Ovary (tissue), 9 donors: Measurements from ENCODE around the gene KLK6. TPM values are rescaled to one million over a fixed set of nuclear protein-coding genes. Genes with fewer than 3 reads are reported as not detected.

Experiments used
- DNase-seq, 5 donors: peaks; one replicate each; pipeline ENCODE4 v3.0.0-alpha.2; 2019 to 2020
- H3K27ac ChIP-seq, 2 donors: fragments of 200-600 bp; one replicate each; pipeline versions ENCODE4 v1.5.1 to v1.8.0; 2019 to 2022
- H3K27me3 ChIP-seq: fragments of 200-600 bp; one replicate; pipeline ENCODE4 v1.8.0; 2022
- H3K36me3 ChIP-seq: fragments of 200-600 bp; sonication (generic); one replicate; pipeline ENCODE4 v1.5.1; 2019
- H3K4me1 ChIP-seq: one replicate; pipeline ENCODE4 v1.8.1; 2013; ENCODE audit warnings: mild to moderate bottlenecking, moderate library complexity; ENCODE audit not compliant: insufficient read depth
- H3K4me3 ChIP-seq: fragments of 200-600 bp; sonication (generic); one replicate; pipeline ENCODE4 v1.5.1; 2017
- H3K9me3 ChIP-seq, 2 donors: fragments of 200-600 bp in 1 of 2; sonication (generic) in 1 of 2; one replicate each; pipeline versions ENCODE4 v1.5.1 to v1.8.1; 2013 to 2019; ENCODE audit warnings: mild to moderate bottlenecking in 1 of 2, moderate library complexity in 1 of 2
- EP300 ChIP-seq: sonication (generic); formaldehyde crosslinking; IDR thresholded peaks from one replicate; pipeline ENCODE4 v1.6.1; 2017; ENCODE audit warnings: antibody characterized with exemption
- POLR2A ChIP-seq: fragments of 450-650 bp; IDR thresholded peaks from one replicate; pipeline ENCODE4 v1.6.1; 2017; ENCODE audit warnings: antibody characterized with exemption, mild to moderate bottlenecking, moderate library complexity
- WGBS, 3 donors: extraction: QIAGEN DNeasy Blood & Tissue Kit in 1 of 3; methylation state at CpG; one replicate each; pipeline versions ENCODE4 v1.1.5 to v1.1.7; 2013 to 2017; 5-methylcytosine and 5-hydroxymethylcytosine counted together
- intact Hi-C, 4 donors: fragments of 100-400 bp; cut with DNase I; formaldehyde crosslinking; loops; one replicate each; pipeline versions ENCODE4 v1.11.0 to v1.15.1; 2022 to 2023
- polyA plus RNA-seq, 2 donors: library from polyadenylated mRNA; stranded (reverse); fragments of 200-250 nt in 1 of 2; fragments of 350-450 nt in 1 of 2; fragmentation: Illumina TruSeq in 1 of 2; extraction: RNeasy Lipid Tissue Mini Kit (QIAGEN cat#74804) in 1 of 2; gene quantifications; one replicate each; pipeline ENCODE4 v1.2.3, GENCODE V29; 2013 to 2014
- total RNA-seq, 7 donors: library from RNA; depleted of rRNA in 2 of 7; stranded (reverse); fragments of >200 nt in 2 of 7; fragmentation: NEBNext Ultra II Directional in 3 of 7; extraction: Animal tissue kit (Norgen Biotek cat#: 25700) in 3 of 7; gene quantifications; one replicate each; pipeline versions ENCODE4 v1.1.0 to v1.2.4, GENCODE V29; 2016 to 2023
- TF ChIP-seq, protein P1 (sequence below), 3 donors: fragments of 450-650 bp in 2 of 3; fragments of 200-600 bp in 1 of 3; IDR thresholded peaks; one replicate each; pipeline versions ENCODE4 v1.5.1 to v1.8.0; 2016 to 2022; ENCODE audit warnings: antibody characterized with exemption in 3 of 3, mild to moderate bottlenecking in 1 of 3
- donor health status: DM: no; HTN: no; CAD: no; lungs with moderate emphysema.
- donor health status: DM: no; HTN: no; CAD: no.
- donor health status: Bipolar disorder and iron deficiency.
- donor health status: DM: yes; HTN: yes; CAD: no.
- donor health status: DM: no; HTN: no; CAD: no.
- donor health status: DM: yes; HTN: yes; CAD: no.

KLK6 gene
- total and polyA plus RNA-seq, 9 donors, result 0.07 to 21.7 (median 1.9) TPM; not detected in 3

DNA sequence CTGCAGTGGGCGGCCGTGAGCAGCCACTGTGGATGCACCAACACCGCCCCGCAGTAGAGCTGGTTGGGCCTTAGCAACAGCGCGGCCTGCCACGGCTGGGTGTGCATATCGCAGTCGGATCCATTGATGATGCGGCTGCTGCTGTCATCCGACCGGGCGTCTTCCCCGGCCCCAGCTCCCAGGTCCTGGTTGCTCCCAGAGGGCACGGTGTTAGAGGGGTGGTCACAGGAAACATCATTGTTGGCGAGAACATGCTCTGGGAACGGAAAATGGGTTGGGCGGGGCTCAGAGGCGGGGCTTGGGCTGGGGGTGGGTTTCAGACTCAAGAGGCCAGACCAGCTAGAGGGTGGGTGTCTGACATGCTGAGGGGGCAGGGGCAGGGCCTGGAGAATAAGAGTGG is 19.5 kb downstream of the KLK6 start:
- Histone ChIP-seq H3K4me1 (no peaks in the 10 kb centered on the region), H3K36me3 (no peaks in the 10 kb centered on the region), H3K9me3 (no peaks in the 10 kb centered on the region), H3K27ac (no peak overlapping the region), H3K4me3 (no peak overlapping the region), H3K27me3 (no peaks in the 10 kb centered on the region)
- DNase-seq, result no peak
- TF ChIP-seq, protein P1, sequence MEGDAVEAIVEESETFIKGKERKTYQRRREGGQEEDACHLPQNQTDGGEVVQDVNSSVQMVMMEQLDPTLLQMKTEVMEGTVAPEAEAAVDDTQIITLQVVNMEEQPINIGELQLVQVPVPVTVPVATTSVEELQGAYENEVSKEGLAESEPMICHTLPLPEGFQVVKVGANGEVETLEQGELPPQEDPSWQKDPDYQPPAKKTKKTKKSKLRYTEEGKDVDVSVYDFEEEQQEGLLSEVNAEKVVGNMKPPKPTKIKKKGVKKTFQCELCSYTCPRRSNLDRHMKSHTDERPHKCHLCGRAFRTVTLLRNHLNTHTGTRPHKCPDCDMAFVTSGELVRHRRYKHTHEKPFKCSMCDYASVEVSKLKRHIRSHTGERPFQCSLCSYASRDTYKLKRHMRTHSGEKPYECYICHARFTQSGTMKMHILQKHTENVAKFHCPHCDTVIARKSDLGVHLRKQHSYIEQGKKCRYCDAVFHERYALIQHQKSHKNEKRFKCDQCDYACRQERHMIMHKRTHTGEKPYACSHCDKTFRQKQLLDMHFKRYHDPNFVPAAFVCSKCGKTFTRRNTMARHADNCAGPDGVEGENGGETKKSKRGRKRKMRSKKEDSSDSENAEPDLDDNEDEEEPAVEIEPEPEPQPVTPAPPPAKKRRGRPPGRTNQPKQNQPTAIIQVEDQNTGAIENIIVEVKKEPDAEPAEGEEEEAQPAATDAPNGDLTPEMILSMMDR (IDR thresholded peaks at IDR 0.05), result no peak
- TF ChIP-seq POLR2A (no peak), EP300 (no peak)
- intact Hi-C loops, result no loop called here
- WGBS, 3 donors, result 34 to 70% (median 49%) methylated on average over 19 of the region's 19 CpGs

DNA sequence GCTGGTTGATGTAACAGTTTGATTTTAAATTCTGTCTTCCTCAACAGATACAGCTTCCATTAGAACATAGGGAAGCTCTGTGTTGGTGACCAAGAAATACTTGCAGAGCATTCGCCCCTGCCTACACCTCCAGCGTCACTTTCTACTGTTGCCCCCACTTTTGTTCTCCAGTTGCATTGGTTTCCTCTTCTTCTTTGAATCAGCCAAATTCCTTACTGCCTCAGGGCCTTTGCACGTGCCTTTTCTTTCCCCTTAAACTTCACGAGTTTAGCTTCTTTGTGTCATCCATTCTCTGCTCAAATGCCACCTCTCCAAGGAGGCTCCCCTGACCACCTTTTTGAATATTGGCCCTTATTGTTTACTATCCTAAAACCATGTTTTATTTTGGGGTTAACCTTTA is 22.3 kb downstream of the KLK6 start:
- no peaks in the 10 kb centered on the region for H3K9me3 ChIP-seq
- intact Hi-C loops, result no loop called here
- TF ChIP-seq, protein P1 (IDR thresholded peaks at IDR 0.05), result no peak
- TF ChIP-seq EP300, result no peak
- no peak for TF ChIP-seq POLR2A
- no peaks in the 10 kb centered on the region for H3K27me3 ChIP-seq
- H3K36me3 ChIP-seq, result no peaks in the 10 kb centered on the region
- no peak for DNase-seq
- H3K4me1 ChIP-seq, result no peaks in the 10 kb centered on the region
- H3K27ac ChIP-seq, result no peak overlapping the region
- no peak overlapping the region for H3K4me3 ChIP-seq
- WGBS, 3 donors, result 72 to 84% (median 79%) methylated on average over 4 of the region's 4 CpGs

DNA sequence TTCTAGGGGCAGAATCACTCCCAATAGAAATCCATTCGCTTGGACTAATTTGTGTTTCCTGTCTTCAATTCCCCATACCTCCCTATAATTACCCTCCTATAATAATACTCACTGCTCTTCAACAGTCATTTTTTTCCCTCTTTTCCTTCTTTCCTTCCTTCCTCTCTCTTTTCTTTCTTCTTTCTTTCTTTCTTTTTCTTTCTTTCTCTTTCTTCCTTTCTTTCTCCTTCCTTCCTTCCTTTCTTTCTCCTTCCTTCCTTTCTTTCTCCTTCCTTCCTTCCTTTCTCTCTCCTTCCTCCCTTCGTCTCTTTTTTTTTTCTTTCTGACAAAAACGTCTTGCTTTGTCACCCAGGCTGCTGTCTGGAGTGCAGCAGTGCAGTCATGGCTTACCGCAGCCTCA is 24.6 kb downstream of the KLK6 start:
- H3K36me3 ChIP-seq, result no peaks in the 10 kb centered on the region
- intact Hi-C loops, result no loop called here
- 65 to 73% (median 66%) methylated on average over 4 of the region's 4 CpGs for WGBS, 3 donors
- TF ChIP-seq, protein P1 (IDR thresholded peaks at IDR 0.05), result no peak
- TF ChIP-seq POLR2A (no peak), EP300 (no peak)
- no peaks in the 10 kb centered on the region for H3K4me1 ChIP-seq
- H3K27ac ChIP-seq, result no peak overlapping the region
- no peak for DNase-seq
- no peak overlapping the region for H3K4me3 ChIP-seq
- no peaks in the 10 kb centered on the region for H3K27me3 ChIP-seq
- H3K9me3 ChIP-seq, result no peaks in the 10 kb centered on the region

DNA sequence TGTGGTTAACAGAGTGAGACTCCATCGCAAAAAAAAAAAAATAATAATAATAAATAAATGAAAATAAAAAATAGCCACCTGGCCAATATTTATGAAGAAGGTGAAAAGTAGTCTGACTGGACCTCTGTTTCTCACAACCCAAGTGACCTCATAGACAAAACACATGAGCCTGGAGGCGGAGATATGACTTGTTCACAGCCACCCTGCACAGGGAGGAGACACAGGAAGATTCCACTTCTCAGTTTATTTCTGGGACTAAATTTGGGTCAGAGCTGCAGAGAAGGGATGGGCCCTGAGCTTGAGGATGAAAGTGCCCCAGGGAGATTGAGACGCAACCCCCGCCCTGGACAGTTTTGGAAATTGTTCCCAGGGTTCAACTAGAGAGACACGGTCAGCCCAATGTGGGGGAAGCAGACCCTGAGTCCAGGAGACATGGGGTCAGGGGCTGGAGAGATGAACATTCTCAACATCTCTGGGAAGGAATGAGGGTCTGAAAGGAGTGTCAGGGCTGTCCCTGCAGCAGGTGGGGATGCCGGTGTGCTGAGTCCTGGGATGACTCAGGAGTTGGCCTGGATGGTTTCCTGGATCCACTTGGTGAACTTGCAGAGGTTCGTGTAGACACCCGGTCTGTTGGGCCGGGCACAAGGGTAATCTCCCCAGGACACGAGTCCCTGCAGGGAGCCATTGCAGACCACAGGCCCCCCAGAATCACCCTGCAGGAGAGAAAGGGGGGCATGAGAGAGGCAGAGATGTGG is 26.1 kb downstream of the KLK6 start:
- DNase-seq, result no peak
- H3K4me3 ChIP-seq, result no peak overlapping the region
- H3K27me3 ChIP-seq, result no peaks in the 10 kb centered on the region
- TF ChIP-seq, protein P1 (IDR thresholded peaks at IDR 0.05), result no peak
- TF ChIP-seq POLR2A, result no peak
- TF ChIP-seq EP300, result no peak
- no peak overlapping the region for H3K27ac ChIP-seq
- H3K36me3 ChIP-seq, result no peaks in the 10 kb centered on the region
- H3K4me1 ChIP-seq, result no peaks in the 10 kb centered on the region
- 76 to 83% (median 77%) methylated on average over 10 of the region's 10 CpGs for WGBS, 3 donors
- no peaks in the 10 kb centered on the region for H3K9me3 ChIP-seq
- intact Hi-C loops, result no loop called here
